ENCODE measurements around the gene SLC39A11.

SLC39A11 gene

DNA sequence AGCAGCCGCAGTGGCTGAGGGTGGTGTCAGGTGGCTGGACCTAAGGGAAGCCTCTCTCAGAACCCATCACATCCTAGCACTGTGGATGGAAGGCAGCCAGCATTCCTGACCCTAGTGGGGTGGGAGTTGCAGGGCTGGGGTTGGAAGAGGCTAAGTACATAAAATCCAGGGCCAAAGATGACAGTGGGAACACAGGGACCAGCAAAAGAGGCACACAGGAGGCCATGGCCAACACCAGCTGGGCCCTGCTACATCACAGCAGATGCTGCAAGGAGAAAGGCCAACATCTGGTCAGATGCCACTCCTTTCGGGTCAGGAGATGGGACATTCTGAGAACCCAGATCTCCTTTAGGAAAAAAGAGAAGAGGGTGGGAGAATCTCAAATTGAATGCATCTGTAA, 415.4 kb downstream of the SLC39A11 start:
- no peak for DNase-seq (ENCODE audit: extremely low read depth in 1 of 2, low read depth in 1 of 2)

DNA sequence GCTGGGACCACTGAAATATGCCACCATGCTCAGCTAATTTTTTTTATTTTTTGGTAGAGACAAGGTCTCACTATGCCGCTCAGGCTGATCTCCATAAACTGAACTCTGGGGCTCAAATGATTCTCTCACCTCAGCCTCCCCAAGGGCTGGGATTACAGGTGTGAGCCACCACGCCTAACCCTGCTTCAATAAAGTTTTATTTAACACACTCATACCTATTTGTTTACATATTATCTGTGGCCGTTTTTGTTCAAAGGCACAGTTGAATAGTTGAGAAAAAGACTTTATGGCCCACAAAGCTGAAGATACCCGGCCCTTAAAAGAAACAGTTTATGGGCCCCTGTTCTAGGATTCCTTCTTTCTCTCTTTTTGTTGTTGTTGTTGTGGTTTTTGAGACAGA, 419.8 kb downstream of the SLC39A11 start:
- no peak for DNase-seq (ENCODE audit: extremely low read depth in 1 of 2, low read depth in 1 of 2)

DNA sequence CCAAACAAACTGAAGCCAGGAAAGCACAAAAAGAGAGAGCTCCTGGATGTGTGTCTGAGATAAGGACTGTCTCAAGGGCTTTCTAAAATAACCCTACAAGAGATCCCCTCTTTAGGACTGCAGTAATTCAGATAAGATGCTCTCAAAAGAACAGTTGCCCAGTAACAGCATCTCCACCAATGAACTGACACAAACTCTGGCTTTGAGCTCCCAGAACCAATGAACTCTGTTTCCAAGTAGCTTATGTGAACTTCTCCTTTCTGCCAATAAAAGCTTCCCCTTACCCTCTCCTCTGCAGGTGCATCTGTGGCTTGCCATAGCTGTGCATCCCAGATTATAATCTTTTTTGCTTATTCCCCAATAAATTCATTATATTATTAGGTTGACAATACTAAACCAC, 421.5 kb downstream of the SLC39A11 start:
- no peak for DNase-seq (ENCODE audit: extremely low read depth in 1 of 2, low read depth in 1 of 2)

DNA sequence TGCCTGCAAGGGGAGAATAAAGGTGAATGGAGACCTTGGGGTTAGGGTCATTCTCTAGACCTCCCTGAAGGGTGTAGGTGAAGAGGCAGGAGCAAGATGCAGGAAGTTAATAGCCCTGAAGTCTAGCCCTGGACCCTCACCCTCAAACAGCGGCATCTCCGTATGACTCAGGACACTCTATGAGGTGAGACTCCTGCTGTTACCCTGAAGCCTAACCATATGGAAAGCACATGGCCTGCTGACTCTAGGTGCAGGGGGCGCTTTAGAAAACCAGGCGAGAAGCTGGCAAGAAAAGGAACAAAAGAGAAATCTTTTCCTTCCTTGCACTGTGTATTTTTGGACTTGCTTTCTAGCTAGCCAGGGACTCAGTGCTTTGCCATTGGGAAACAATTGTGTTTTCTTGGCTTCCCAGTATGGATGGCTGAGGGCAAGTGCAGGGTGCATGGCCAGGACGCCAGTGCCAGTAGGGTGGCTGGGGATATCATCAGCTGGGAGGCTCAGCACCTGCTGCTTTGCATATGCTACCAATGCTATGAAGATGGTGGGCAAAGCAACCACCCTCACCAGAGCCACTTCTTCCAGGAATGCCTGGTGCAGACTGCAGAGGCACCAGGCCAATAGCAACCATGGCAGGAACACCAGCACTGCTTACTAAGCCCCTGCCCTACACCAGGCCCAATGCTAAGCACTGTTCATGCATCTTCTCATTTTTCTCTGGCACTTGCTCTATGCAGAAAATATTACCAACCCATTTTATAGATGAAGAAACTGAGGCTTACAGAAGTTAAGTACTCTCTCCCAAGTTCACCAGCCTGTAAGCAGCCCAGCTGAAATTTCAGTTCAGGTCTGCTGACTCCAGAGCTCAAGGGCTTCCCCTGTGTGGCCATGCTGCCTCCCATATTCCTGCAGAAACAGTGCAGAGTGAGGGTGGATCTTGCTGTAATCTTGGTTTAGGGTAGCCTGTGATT, 425.1 kb downstream of the SLC39A11 start:
- DNase-seq (ENCODE audit: extremely low read depth in 1 of 2, low read depth in 1 of 2): no peak

DNA sequence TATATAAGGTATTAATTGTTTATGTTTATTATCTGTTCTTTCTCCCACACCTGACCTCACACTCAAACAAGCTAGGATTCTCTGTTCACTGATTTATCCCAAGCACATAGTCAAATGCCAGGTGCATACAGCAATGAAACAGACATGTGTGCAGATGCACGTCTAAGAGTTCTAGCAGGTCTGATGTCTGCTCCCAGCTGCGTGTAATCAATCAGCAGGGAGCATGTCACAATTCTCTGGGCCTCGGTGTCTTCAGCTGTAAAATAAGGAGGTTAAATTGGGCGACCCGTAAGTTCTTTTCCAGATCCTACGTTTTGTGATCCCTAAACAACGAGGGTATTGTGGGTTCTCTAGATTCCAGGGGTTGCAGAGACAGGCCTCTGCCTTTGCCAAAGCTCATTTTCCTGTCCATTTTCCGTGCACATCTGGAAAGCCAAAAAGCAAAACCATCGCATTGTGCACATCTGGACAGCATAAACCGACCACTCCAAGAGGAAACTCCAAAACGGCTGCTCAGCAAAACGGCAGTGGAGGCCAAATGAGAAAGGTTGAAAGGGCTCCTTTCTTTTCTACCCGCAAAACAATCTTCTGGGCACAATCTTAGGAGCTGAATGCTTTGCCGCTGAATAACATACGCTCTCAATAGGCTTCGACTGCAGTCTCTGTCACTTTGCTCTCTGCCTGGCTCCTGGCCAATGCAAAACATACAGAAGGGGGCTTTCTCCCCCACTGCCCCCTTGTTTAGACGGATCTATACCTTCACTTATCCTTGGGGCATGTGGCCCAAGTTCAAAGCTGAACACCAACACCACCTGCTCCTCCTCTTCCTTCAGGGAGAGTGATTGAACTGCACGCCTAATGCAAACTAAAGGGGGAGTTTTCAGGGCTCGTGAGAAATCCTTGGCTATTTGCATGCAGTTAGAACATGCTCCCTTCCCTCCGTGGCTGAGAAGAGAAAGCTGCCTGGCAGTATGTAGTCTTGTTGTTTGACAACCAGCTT, 426.3 kb downstream of the SLC39A11 start:
- no peak for DNase-seq (ENCODE audit: extremely low read depth in 1 of 2, low read depth in 1 of 2)

DNA sequence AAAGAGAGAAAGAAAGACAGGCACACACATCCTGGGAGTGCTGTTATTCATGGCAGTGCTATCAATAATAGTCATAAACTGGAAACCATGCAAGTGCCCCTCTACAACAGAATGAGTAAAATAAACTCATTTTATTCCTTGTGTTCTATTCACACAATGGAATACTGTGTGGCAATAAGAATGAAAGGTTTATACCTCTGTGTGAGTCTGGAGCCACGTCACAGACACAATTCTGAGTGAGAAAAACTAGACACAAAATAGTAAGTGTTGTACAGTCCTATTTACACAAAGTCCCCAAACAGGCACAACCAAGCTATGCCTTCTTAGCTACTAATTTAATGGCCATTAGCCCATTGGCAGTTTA, 429.7 kb downstream of the SLC39A11 start:
- DNase-seq (ENCODE audit: extremely low read depth in 1 of 2, low read depth in 1 of 2): no peak

DNA sequence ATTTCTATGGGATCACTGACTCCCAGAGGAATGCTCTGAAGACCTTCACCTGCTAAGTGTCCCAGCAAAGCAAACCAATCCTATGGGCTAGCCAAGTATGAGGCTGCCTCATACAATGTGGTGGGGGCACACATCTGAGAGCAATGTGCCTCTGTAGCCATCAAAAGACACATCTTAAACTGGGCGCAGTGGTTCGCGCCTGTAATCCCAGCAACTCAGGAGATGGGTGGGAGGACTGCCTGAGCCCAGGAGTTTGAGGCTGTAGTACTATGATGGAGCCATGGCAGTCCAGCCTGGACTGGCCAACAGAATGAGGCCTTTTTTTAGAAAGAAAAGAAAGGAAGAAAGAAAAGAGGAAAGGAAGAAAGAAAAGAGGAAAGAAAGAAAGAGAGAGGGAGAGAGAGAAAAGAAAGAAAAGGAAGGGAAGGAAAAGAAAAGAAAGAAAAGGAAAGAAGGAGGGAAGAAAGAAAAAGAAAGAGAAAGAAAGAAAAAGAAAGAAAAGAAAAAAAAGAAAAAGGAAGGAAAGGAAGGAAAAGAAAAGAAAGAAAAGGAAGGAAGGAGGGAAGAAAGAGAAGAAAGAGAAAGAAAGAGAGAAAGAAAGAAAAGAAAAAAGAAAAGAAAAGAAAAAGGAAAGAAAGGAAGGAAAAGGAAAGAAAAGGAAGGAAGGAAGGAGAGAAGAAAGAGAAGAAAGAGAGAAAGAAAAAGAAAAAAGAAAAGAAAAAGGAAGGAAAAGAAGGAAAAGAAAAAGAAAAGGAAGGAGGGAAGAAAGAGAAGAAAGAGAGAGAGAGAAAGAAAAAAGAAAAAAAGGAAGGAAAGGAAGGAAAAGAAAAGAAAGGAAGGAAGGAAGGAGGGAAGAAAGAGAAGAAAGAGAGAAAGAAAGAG, 430.3 kb downstream of the SLC39A11 start:
- no peak for DNase-seq (ENCODE audit: extremely low read depth in 1 of 2, low read depth in 1 of 2)

DNA sequence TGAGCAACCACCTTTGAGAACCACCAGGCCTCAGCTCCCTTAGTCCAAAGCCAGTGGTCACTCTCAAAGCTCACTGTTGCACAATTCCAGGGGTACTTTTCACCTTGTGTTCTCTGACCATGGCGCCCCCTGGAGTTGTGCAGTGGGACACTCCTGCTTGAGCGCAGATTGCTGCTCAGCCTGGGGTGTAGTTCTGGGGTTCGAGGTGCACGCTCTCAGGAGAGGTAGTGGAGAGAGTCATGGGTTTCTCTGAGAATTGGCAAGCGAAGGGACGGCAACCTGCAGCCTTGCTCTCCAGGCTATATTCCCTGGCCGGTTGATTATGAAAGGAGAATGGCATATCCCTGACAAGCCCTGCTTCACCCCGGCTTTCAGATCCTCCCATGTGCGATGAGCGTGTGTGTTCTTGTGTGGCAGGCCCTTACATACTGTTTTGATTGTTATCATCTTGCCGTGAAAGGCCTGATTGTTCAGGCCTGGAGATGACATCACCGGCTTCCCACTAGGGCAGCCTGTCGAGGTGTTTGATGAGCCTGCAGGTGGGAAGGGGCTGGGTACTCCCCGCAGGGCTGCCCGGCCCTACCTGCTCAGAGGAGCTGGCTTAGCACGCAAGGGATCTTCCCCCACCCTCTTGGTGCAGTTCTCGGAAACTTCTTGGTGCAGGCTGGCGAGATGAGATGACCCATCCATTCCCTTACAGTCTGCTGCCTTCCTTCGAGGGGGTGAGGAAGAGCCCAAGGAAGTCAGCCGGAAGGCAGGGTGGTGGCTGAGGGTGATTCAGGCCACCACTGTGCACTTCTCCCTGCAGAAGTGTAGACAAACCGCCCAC, 431.2 kb downstream of the SLC39A11 start:
- DNase-seq (ENCODE audit: extremely low read depth in 1 of 2, low read depth in 1 of 2): no peak

DNA sequence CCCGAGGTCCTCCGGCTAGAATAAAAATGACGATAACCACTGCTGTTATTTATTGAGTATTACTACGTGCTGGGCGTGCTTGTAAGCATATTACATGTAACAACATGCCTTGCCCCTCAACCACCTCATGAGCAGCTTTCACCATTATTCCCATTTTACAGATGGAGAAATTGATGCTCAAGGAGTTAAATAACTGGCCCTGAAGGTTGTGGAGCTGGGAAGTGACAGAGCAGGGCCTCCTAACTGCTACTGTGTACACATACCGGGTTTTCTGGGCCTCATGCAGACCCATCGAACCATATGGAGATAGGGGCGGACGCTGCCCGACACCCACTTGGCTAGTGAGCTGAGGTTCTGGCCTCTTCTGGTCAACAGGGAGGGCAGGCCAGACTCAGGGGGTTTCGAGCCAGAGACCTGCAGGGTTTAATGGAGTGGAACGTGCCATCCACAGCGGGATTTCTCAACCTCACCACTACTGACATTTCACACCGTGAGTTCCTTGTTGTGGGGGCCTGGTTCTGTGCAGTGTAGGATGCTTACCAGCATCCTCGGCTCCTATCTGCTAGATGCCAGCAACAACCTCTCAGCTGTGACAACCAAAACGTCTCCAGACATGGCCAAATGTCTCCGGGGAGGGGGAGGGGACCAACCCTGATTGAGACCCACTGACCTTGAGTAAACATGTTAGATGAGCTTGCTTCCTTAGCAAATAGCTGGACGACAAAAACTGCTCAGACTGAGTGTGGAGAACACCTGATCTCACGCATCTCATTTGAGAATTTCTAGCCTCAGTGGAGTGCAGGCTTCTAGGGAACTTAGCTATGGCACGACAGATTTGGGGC, 432.0 kb downstream of the SLC39A11 start:
- DNase-seq (ENCODE audit: extremely low read depth in 1 of 2, low read depth in 1 of 2): no peak

DNA sequence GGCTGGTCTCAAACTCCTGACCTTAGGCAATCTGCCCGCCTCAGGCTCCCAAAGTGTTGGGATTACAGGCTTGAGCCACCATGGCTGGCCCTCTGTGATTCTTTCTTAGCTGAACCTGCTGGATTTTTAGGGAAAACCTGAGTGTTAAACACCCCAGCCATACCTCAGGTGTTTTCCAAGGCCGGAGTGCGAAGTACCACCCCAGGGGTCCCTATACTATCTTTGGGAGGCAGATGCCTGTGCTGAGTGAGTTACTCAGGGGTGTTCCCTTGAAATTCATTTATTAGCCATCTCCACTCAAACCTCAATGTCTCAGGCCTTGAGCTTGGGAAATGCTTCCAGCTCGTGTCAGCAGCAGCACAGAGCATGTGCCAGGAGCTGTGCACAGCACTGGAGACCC, 432.7 kb downstream of the SLC39A11 start:
- no peak for DNase-seq (ENCODE audit: extremely low read depth in 1 of 2, low read depth in 1 of 2)

DNA sequence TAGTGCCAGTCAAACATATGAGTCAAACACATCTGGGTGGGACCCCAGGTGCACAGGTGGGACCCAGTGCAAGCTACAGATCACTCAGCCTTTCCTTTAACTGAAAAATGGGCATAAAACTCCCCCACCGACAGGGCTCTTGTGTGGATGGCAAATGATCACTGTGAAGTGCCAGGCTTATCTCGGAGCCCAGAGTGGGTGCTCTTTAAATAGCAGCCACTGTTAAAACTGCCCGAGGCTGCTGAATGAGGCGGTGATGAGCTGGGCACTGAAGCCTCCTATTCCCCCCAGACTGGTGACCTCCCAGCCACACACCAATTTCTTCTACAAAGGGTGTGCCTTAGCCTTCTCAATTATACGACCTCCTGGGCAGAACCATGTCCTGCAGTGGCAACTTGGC, 433.8 kb downstream of the SLC39A11 start:
- DNase-seq (ENCODE audit: extremely low read depth in 1 of 2, low read depth in 1 of 2): no peak

DNA sequence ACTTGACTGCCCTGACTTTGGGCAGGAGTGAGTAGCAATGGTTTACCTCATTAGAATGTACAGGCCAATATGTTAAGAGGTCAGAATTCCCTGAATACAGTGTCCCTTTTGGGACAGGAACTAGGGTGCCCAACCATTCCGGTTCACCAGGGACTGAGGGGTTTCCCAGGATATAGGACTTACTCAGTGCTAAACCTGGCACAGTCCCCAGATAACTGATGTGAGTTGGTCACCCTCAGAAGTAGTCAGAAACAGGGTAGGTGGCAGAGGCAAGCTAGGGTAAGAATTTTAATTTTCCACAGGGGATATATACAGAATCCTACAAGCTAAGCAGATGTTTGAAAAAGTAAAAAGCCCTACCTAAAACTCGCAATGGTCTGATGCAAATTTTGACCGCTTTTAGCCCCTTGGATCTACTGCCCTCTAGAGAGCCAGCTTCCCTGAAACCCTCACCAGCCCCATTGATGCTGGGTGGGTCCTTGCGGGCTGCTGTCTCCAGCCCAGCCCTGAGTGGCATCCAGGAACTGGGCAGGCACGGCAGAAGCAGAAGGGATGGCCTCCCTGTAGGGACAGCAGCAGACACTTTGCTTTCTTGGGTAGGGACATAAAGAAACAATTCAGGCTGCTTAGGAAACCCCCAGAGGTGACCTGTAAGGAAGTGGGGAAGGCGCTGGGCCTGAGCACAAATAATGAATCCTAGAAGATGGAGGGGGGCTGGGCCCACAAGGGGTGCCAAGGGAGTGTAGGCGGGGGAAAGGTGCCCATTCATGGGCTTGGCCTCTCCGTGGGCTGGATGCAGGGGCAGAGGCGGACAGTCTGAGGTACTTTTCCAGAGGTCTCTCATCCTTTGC, 434.8 kb downstream of the SLC39A11 start:
- DNase-seq (ENCODE audit: extremely low read depth in 1 of 2, low read depth in 1 of 2): no peak

DNA sequence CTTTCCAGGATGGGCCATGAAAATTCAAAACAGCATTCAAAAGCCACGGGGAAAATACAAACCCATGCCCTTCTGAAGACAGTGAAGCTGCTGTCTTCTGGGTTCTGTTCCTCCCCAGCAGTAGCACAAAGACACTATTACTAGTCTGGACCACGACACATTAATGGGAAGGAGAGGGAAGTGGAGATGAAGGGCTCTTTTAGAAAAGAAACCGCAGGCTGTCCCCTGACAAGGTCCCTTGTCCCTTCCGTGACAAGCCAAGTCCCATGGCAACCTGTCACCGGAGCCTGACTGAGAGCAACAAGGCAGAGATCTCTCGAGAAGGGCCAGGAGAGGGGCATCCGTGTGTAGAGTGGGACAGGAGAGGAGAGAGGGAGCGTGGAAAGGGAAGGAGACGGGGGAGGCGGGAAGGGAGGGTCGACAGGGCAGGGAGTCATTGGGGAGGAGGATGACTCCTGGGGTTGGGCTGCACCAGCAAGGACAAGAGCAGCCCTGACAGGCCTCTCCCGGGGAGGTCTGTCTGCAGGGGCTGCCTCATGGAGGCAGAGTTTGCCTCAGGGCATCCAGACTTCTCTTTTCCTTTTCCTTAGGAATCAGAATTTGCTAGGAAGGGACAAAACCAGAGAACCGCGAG, 436.2 kb downstream of the SLC39A11 start:
- no peak for DNase-seq (ENCODE audit: extremely low read depth in 1 of 2, low read depth in 1 of 2)

DNA sequence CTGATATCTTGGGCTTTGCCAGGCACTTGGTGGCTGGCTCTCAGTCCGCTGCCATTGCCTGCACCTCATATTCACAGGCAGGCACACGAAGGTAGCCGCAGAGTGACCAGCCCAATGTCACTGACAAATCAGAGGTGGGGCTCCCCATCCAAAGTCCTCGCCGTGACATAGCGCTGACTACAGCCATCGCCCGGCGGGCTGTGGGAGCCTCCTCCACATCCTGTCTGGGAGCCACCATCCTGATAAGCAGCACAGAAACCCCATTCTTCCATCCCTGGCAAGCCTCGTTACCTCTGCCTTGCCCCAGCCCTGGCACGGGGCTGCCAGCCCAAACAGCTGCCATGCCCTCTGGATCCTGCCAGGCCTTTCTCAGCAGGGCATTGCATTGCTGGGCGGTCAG, 437.8 kb downstream of the SLC39A11 start:
- DNase-seq (ENCODE audit: extremely low read depth in 1 of 2, low read depth in 1 of 2): no peak

DNA sequence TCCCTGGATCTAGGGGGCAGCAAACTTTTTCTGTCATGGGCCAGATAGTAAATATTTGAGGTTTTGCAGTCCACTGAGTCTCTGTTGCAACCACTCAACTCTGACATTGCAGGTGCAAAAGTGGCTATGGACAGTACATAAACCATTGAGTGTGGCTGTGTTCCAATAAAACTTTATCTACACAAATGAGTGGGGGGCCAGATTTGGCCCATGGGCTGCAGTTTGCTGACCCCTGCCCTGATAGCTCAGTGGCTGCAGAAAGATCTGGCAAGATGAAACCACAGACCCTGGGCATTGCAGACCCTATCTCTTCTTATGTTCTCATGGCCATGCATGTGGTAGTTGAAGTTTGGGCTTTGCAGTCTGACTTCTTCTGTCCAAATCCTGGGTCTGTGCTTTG, 440.5 kb downstream of the SLC39A11 start:
- no peak for DNase-seq (ENCODE audit: extremely low read depth in 1 of 2, low read depth in 1 of 2)

DNA sequence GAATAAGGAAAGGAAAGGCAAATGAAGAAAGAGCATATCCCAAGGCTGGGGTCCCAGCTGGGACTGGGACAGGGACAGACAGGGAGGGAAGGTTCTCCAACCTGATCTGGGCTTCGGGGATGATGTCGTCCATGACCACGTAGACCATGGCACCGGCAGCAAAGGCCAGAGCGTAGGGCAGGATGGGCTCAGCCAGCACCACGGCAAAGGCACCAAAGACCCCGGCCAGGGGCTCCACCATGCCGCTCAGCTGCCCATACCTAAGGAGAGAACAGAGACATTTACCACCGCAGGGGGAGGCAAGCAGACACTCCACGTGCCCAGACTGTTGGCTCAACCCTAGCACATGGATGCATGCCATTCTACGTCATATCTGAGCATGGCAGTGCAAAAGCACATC, 443.8 kb downstream of the SLC39A11 start:
- no peak for DNase-seq (ENCODE audit: extremely low read depth in 1 of 2, low read depth in 1 of 2)

DNA sequence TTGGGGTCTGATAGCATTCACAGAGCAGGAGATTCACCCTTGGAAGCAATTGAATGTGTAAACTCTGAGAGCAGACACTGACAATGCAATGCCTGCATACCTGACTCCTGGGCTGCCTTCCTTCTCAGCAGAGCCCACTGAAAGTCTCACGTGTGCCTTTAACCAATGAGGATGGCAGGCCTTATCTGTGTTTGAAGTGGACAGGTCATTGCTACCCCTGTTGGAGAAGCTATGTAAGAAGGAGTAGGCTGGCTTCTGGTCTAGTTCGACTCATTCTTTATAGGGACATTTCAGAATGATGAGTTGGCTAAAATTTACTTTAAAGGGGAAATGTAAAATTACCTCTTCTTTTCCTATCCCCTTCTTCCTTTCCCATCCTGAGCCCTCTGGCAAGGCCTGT, 446.3 kb downstream of the SLC39A11 start:
- no peak for DNase-seq (ENCODE audit: extremely low read depth in 1 of 2, low read depth in 1 of 2)

DNA sequence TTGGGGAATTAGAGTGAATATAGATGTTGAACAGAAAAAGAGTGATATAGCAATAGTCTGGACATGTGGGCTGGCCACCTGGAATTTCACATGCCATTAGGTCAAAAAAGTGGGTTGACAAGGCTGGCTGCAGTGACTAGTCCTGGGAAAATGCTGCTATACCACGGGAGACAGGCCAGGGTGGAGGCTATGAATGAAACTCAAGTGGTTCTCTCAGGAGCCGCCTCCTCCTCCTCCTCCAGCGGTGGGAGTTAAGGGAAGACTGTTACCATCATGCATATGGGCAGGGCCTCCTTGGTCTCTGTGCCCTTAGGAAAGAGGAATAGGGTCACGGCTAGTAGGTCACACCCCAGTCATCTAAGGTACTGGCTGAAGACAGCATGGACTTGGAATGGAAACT, 448.0 kb downstream of the SLC39A11 start:
- no peak for DNase-seq (ENCODE audit: extremely low read depth in 1 of 2, low read depth in 1 of 2)

Data from stimulated activated CD8-positive, alpha-beta memory T cell treated with anti-CD3 and anti-CD28 coated beads, Interleukin-7, amount 100 ng/mL, for 48 hours (primary cell).